Measurements from ENCODE around the gene DNAJA1.
A peak's percentile ranks its signal among the peaks of the same experiment; 100 is the strongest.

The DNAJA1 gene

DNA sequence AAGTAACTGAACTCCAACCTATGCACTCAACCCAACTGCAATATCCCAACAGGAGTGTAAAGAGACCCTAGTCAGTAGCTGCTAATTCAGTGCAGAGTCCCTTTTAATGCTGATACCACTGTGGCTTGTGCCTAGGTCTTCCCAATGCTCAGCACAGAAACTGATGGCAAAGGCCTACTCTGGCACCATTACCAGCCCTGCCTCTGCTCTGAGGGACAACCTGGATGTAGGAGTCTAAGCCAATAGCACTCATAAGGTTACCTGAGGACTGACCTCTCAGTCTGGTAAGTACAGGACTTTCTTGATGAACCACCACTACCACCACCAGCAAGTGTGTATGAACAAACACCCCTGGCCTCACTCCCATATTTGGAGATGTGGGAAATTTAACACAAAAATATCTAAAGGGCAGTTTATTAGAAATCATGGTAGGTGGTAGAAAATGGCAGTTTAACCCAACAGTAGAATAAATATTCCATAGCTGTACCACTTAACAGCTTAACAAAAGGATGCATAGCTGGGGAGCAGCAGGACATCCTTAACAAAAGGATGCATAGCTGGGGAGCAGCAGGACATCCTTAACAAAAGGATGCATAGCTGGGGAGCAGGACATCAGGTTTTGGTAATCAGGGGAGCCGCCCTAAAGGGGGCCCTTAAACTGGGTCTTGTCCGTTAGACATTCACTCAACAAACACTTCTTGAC is 11.0 kb upstream of the DNAJA1 start:
- TF ChIP-seq, protein P1, sequence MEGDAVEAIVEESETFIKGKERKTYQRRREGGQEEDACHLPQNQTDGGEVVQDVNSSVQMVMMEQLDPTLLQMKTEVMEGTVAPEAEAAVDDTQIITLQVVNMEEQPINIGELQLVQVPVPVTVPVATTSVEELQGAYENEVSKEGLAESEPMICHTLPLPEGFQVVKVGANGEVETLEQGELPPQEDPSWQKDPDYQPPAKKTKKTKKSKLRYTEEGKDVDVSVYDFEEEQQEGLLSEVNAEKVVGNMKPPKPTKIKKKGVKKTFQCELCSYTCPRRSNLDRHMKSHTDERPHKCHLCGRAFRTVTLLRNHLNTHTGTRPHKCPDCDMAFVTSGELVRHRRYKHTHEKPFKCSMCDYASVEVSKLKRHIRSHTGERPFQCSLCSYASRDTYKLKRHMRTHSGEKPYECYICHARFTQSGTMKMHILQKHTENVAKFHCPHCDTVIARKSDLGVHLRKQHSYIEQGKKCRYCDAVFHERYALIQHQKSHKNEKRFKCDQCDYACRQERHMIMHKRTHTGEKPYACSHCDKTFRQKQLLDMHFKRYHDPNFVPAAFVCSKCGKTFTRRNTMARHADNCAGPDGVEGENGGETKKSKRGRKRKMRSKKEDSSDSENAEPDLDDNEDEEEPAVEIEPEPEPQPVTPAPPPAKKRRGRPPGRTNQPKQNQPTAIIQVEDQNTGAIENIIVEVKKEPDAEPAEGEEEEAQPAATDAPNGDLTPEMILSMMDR (IDR thresholded peaks at IDR 0.05): no peak
- Mint-ChIP-seq H3K4me1 (no peaks in the 10 kb centered on the region), H3K36me3 (ENCODE audit: low read depth) (peaks cover 26% of the 10 kb centered on the region), H3K27ac (no peak overlapping the region), H3K27me3 (ENCODE audit: low read depth, poor library complexity) (peaks cover 6% of the 10 kb centered on the region), H3K9me3 (no peaks in the 10 kb centered on the region), H3K4me3 (no peak overlapping the region)
- no peak for DNase-seq

DNA sequence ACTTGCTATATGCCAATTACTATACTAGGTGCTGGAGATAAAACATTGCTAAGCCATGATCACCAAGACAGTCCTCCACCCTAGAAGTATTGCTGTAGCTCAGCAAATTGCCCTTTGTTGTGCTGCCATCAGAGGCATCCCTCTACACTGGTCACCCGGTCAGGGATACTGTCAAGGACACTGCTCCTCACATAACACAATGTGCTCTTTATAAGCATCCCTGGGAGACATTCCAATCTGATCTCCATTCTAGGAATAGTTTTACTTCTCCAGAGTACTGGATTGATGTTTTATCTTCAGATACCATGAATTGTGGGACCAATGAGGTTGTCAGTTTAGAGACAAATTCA is 10.4 kb upstream of the DNAJA1 start:
- DNase-seq: no peak
- TF ChIP-seq, protein P1 (IDR thresholded peaks at IDR 0.05): no peak
- Mint-ChIP-seq H3K27ac (no peak overlapping the region), H3K4me1 (no peaks in the 10 kb centered on the region), H3K36me3 (ENCODE audit: low read depth) (peaks cover 27% of the 10 kb centered on the region), H3K9me3 (no peaks in the 10 kb centered on the region), H3K4me3 (no peak overlapping the region), H3K27me3 (ENCODE audit: low read depth, poor library complexity) (peaks cover 6% of the 10 kb centered on the region)

DNA sequence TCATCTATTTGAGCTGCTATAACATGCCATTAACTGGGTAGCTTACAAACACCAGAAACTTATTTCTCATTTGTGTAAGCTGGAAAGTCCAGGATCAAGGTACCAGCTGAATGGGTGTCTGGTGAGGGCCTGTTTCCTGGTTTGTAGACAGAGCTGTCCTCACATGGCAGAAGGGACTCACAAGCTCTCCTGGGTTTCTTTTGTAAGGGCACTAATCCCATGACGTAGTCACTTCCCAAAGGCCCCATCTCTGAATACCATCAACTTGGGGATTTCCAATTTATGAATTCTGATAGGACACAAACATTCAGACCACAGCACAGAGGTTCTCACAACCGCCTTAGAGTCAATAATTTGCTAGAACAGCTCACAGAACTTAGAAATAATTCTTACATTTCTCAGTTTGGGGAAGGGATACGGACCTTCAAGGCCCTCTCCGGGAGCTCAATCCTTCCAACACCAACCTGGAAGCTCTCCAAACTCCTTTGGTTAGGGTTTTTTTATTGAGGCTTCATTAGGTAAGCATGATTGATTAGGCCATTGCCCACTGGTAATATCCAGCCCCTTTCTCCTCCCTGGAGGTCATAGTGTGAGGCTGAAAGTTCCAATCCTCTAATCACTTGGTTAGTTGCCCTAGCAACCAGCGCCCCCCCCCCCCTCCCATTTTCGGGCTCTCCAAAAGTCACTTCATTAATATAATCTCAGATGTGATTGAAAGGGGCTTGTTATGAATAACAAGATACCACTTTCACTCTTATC is 7.6 kb upstream of the DNAJA1 start:
- Mint-ChIP-seq H3K36me3 (ENCODE audit: low read depth) (peaks cover 37% of the 10 kb centered on the region), H3K27ac (peak overlapping the region; percentile 72), H3K4me1 (peaks cover 18% of the 10 kb centered on the region), H3K4me3 (no peak overlapping the region), H3K27me3 (ENCODE audit: low read depth, poor library complexity) (no peaks in the 10 kb centered on the region), H3K9me3 (no peaks in the 10 kb centered on the region)
- TF ChIP-seq, protein P1 (IDR thresholded peaks at IDR 0.05): no peak
- no peak for DNase-seq

DNA sequence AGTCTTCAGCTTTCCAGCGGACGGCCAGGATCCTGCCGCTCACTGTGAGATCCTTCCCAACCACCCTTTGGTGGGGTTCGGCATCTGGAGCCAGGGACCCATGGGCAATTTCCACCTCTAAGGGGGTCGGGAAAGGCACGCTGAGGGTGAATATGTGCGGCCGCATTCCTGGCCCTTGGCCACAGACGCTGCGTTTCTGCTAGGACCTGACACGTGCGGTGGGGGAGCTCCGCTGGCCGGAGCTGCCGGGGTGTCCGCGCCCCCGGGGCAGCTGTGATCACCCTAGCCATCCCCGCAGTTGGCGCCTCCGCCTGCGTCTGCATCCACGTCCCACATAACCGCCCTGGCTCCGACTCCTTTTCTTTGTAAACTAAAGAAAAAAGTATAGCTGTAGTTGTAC is 5.3 kb upstream of the DNAJA1 start:
- Mint-ChIP-seq H3K27me3 (ENCODE audit: low read depth, poor library complexity) (no peaks in the 10 kb centered on the region), H3K36me3 (ENCODE audit: low read depth) (peaks cover 50% of the 10 kb centered on the region), H3K9me3 (no peaks in the 10 kb centered on the region), H3K4me1 (peaks cover 37% of the 10 kb centered on the region), H3K4me3 (no peak overlapping the region), H3K27ac (no peak overlapping the region)
- TF ChIP-seq, protein P1 (IDR thresholded peaks at IDR 0.05): no peak
- no peak for DNase-seq

DNA sequence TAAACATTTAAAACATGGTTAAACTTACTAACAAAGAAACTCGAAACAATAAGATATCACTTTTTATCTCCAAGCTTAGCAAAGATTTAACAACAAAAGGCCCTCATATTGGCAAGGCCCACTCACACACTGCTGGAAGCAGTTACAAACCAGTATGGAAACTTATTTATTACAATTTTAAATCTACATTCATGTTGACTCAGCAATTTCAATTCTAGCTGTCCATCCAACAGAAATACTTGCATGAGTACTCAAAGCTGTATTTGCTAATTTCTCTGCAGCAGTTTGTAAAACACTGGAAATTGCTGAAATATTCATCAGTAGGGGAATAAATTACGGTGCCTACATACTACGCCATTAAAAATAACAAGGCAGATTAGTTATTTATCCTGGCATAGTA is 2.8 kb upstream of the DNAJA1 start:
- TF ChIP-seq, protein P1 (IDR thresholded peaks at IDR 0.05): no peak
- peaks cover 5% of the 10 kb centered on the region for H3K27me3 Mint-ChIP-seq (ENCODE audit: low read depth, poor library complexity)
- no peak for DNase-seq
- no peak overlapping the region for H3K27ac Mint-ChIP-seq
- no peaks in the 10 kb centered on the region for H3K9me3 Mint-ChIP-seq
- H3K36me3 Mint-ChIP-seq (ENCODE audit: low read depth): peaks cover 65% of the 10 kb centered on the region
- peaks cover 53% of the 10 kb centered on the region for H3K4me1 Mint-ChIP-seq
- peak overlapping the region; percentile 56 for H3K4me3 Mint-ChIP-seq

Measured in nephron progenitor cell (in vitro differentiated cells).